ENCODE measurements around the gene JTB. TPM values are rescaled to one million over a fixed set of nuclear protein-coding genes. Genes with fewer than 3 reads are reported as not detected.

JTB gene
- total and polyA plus RNA-seq, 2 donors (not counting 1 experiment from before 2014, with no cell fraction given), result 106 to 159 TPM

GRCh38 chr1:153987621-153988020 lies 10.1 kb upstream of the JTB start:
- no peak for ATAC-seq (ENCODE audit: low read depth)
- peaks cover 6 to 11% of the 10 kb centered on the region in 2 experiments for H3K36me3 ChIP-seq (replicated peaks in 1 of 2; ENCODE audit: control extremely low read depth in 1 of 2, control insufficient read depth in 1 of 2, extremely low read depth in 1 of 2, insufficient read depth in 2 of 2, low read length in 1 of 2)
- peaks cover 35 to 49% of the 10 kb centered on the region in 2 donors for H3K4me1 ChIP-seq (ENCODE audit: control insufficient read depth in 2 of 2, insufficient read depth in 2 of 2, low read length in 2 of 2)
- H2AFZ ChIP-seq (ENCODE audit: insufficient read depth, low read depth, low read length, poor library complexity, severe bottlenecking), result peak overlapping the region; percentile 87
- Mint-ChIP-seq H3K9me3 (ENCODE audit: insufficient read depth) (no peaks in the 10 kb centered on the region), H3K4me3 (peak overlapping the region; percentile 52), H3K27ac (peak overlapping the region; percentile 77), H3K27me3 (no peaks in the 10 kb centered on the region), H3K4me1 (peaks cover 48% of the 10 kb centered on the region)
- H3K27ac ChIP-seq (ENCODE audit: low read length in 2 of 2), result peak overlapping the region in 1 of 2 donors; percentile 79
- no peak for DNase-seq
- H3K79me2 ChIP-seq (ENCODE audit: control insufficient read depth, insufficient read depth, low read length), result peaks cover 25% of the 10 kb centered on the region
- POLR2A ChIA-PET, result interaction anchor here (0.6 to 3.7 kb wide), 15 partner anchors 10 to 883 kb away, joined by 3 to 18 read pairs (median 8); partner anchors contain the start of genes CHTOP, CREB3L4, CRTC2 and DENND4B
- intact Hi-C loops (cut with micrococcal nuclease), result loop anchor here (2.0 to 5.0 kb wide), 3 partner anchors 65 to 415 kb away; partner anchors contain the start of gene GATAD2B
- CTCF ChIA-PET, result interaction anchor here (0.6 to 6.2 kb wide), 38 partner anchors 11 to 477 kb away, joined by 3 to 103 read pairs (median 8); partner anchors contain the start of genes CREB3L4, CRTC2, DENND4B and JTB
- H4K20me1 ChIP-seq (ENCODE audit: control insufficient read depth, insufficient read depth, low read length, poor library complexity, severe bottlenecking), result no peaks in the 10 kb centered on the region
- H3K9me3 ChIP-seq (ENCODE audit: control extremely low read depth in 1 of 3, control insufficient read depth in 2 of 3, insufficient read depth in 1 of 3, low read length in 2 of 3), result no peaks in the 10 kb centered on the region
- TF ChIP-seq EZH2 (IDR thresholded peaks at IDR 0.05; ENCODE audit: borderline replicate concordance, insufficient read depth, low read depth, low read length, poor library complexity, severe bottlenecking) (no peak), CTCF (IDR thresholded peaks at IDR 0.05) (no peak)
- H3K4me2 ChIP-seq (replicated peaks; ENCODE audit: low read depth, low read length, poor library complexity, severe bottlenecking), result peak overlapping the region; percentile 86
- no peak overlapping the region for H3K9ac ChIP-seq (ENCODE audit: low read length)
- H3K27me3 ChIP-seq (replicated peaks in 1 of 4; ENCODE audit: control extremely low read depth in 1 of 4, control insufficient read depth in 3 of 4, insufficient read depth in 4 of 4, low read length in 3 of 4), result no peaks in the 10 kb centered on the region
- no peak overlapping the region for H3K4me3 ChIP-seq (ENCODE audit: control extremely low read depth in 1 of 5, extremely low read depth in 1 of 5, insufficient read depth in 1 of 5, low read depth in 2 of 5, low read length in 4 of 5)
- no CpG with 5 or more reads among the region's 8 CpGs for WGBS (ENCODE audit: insufficient coverage)
